K562 (cell line): ENCODE data around the gene TSR3. TPM values are rescaled to one million over a fixed set of nuclear protein-coding genes. Genes with fewer than 3 reads are reported as not detected.
A peak's percentile ranks its signal among the peaks of the same experiment; 100 is the strongest.

Experiments used
- ATAC-seq: fragments of 200-7000 bp; cut with Tn5 transposase; 3 replicates; pipeline ENCODE4 v1.9.1; 2020; ENCODE audit warnings: moderate library complexity
- BruUV-seq: library from RNA; stranded (reverse); fragments of 400-500 nt; replicated peaks from 2 replicates; lab custom pipeline; 2021; lab: Mats Ljungman, UMichigan
- CTCF ChIA-PET: fragments of 300-600 bp; formaldehyde crosslinking; extraction: SDS; loops from one replicate; lab custom pipeline; 2021; ENCODE audit warnings: low intra/inter-chr PET ratio; lab: Yijun Ruan, JAX
- POLR2A ChIA-PET: fragments of 300-600, 350-650 bp; sonication (Branson Sonifier 250); formaldehyde crosslinking; extraction: SDS; loops from one replicate; lab custom pipeline; 2021; ENCODE audit warnings: antibody characterized with exemption, inconsistent platforms; lab: Yijun Ruan, JAX
- DNase-seq, 4 experiments: peaks; one replicate each; pipeline versions ENCODE4 v3.0.0 to v3.0.0-alpha.2; 2011 to 2018; ENCODE audit warnings: low spot score in 3 of 4, mixed read lengths in 3 of 4; ENCODE audit errors: extremely low read depth in 1 of 4
- FAIRE-seq: peaks from 2 replicates; lab custom pipeline; 2011; peaks lifted over from hg19 to GRCh38; lab: Jason Lieb, UNC
- H2AFZ ChIP-seq: 2 replicates; pipeline ENCODE4 v1.6.0; 2011; ENCODE audit warnings: low read depth, low read length, control low read depth, inconsistent platforms
- H3K27ac ChIP-seq: fragments of 200-600 bp; 3 replicates; pipeline ENCODE4 v1.8.0; 2011; ENCODE audit warnings: low read depth, mild to moderate bottlenecking, control low read depth, inconsistent platforms, low read length, moderate library complexity, mixed read lengths; ENCODE audit errors: extremely low read depth
- H3K27me3 ChIP-seq, 2 experiments: fragments of 300-600 bp in 1 of 2; 2 replicates in 1 of 2; 3 replicates in 1 of 2; pipeline versions ENCODE4 v1.6.0 to v1.8.0; 2011; ENCODE audit warnings: inconsistent platforms in 2 of 2, low read length in 2 of 2, mild to moderate bottlenecking in 1 of 2, mixed read lengths in 1 of 2, moderate library complexity in 1 of 2; ENCODE audit not compliant: control insufficient read depth in 2 of 2, insufficient read depth in 2 of 2
- H3K36me3 ChIP-seq: fragments of 300-600 bp; 3 replicates; pipeline ENCODE4 v1.8.0; 2011; ENCODE audit warnings: mild to moderate bottlenecking, low read length, inconsistent platforms; ENCODE audit not compliant: control insufficient read depth, insufficient read depth
- H3K4me1 ChIP-seq, 2 experiments: fragments of 200-600 bp in 1 of 2; replicated peaks in 1 of 2; 2 replicates in 1 of 2; 3 replicates in 1 of 2; pipeline versions ENCODE4 v1.5.1 to v1.8.0; 2011; ENCODE audit warnings: inconsistent platforms in 2 of 2, low read length in 2 of 2, mild to moderate bottlenecking in 1 of 2, mixed read lengths in 1 of 2, moderate library complexity in 1 of 2; ENCODE audit not compliant: control insufficient read depth in 2 of 2, insufficient read depth in 2 of 2
- H3K4me2 ChIP-seq: 2 replicates; pipeline ENCODE4 v1.6.1; 2011; ENCODE audit warnings: low read length, control low read depth, inconsistent platforms, mixed read lengths; ENCODE audit not compliant: insufficient read depth
- H3K4me3 ChIP-seq: fragments of 200-600 bp; sonication (generic), shearing (Covaris generic); 2 replicates; pipeline ENCODE4 v1.5.1; 2016; ENCODE audit warnings: control low read depth, inconsistent platforms
- H3K79me2 ChIP-seq: fragments of 200-600 bp; 3 replicates; pipeline ENCODE4 v1.8.0; 2011; ENCODE audit warnings: low read length, inconsistent platforms; ENCODE audit not compliant: control insufficient read depth, insufficient read depth
- H3K9ac ChIP-seq, 2 experiments: 2 replicates each; pipeline versions ENCODE4 v1.6.0 to v1.6.1; 2011; ENCODE audit warnings: low read depth in 2 of 2, low read length in 2 of 2, control low read depth in 1 of 2, inconsistent platforms in 1 of 2, mild to moderate bottlenecking in 1 of 2, mixed read lengths in 1 of 2; ENCODE audit not compliant: insufficient read depth in 1 of 2
- H3K9me1 ChIP-seq: one replicate; pipeline ENCODE4 v1.6.0; 2011; ENCODE audit warnings: inconsistent platforms, mild to moderate bottlenecking, low read length, moderate library complexity; ENCODE audit not compliant: control insufficient read depth, insufficient read depth
- H3K9me3 ChIP-seq: replicated peaks from 2 replicates; pipeline ENCODE4 v1.5.1; 2011; ENCODE audit warnings: low read depth, low read length, inconsistent platforms; ENCODE audit not compliant: control insufficient read depth, insufficient read depth
- H4K20me1 ChIP-seq: replicated peaks from 2 replicates; pipeline ENCODE4 v1.6.1; 2011; ENCODE audit warnings: low read length, inconsistent platforms, mixed read lengths; ENCODE audit not compliant: control insufficient read depth, insufficient read depth
- SPI1 ChIP-seq: IDR thresholded peaks from 2 replicates; pipeline ENCODE4 v1.6.1; 2011; ENCODE audit warnings: low read depth, low read length, control low read depth, borderline replicate concordance
- ZNF197 ChIP-seq: fragments of 200-800 bp; sonication (Bioruptor generic); IDR thresholded peaks from 2 replicates; pipeline ENCODE4 v1.6.1; 2016; ENCODE audit warnings: low read depth, missing genetic modification characterization, missing compliant biosample characterization
- ZNF282 ChIP-seq: sonication (generic); formaldehyde crosslinking; IDR thresholded peaks from 2 replicates; pipeline ENCODE4 v1.8.1; 2023; ENCODE audit warnings: missing genetic modification reagents
- WGBS: fragments of 100-300 bp; shearing (Covaris generic); methylation state at CpG from one replicate; pipeline ENCODE4 v1.1.6; 2016; ENCODE audit warnings: low coverage, mixed read lengths; ENCODE audit not compliant: insufficient coverage; ENCODE audit errors: missing lambda C conversion rate; 5-methylcytosine and 5-hydroxymethylcytosine counted together
- in situ Hi-C: fragments of 300-500 bp; cut with MboI; formaldehyde crosslinking; loops from 4 replicates; pipeline ENCODE4 v1.15.0; 2018; ENCODE audit warnings: inconsistent platforms, mixed read lengths
- intact Hi-C: fragments of 100-400 bp; cut with micrococcal nuclease; formaldehyde crosslinking; loops from 2 replicates; pipeline ENCODE4 v1.14.2; 2022
- polyA plus RNA-seq, 8 experiments: library from polyadenylated mRNA; depleted of rRNA in 4 of 8; stranded (reverse) in 5 of 8; unstranded in 3 of 8; fragments of >200 nt; fragmentation: Nextera tagmentation in 2 of 8; fragmentation: Illumina TruSeq in 1 of 8; extraction: Ambion mirVana in 2 of 8; extraction: Trizol in 1 of 8; gene quantifications; 2 replicates each; pipeline versions ENCODE4 v1.2.1 to v1.2.3, GENCODE V29; 2011 to 2014; ENCODE audit warnings: inconsistent platforms in 1 of 8, missing spikeins in 1 of 8
- total RNA-seq, 7 experiments: library from RNA; depleted of rRNA in 6 of 7; stranded (reverse); fragments of >200 nt in 6 of 7; fragmentation: Illumina TruSeq in 2 of 7; extraction: Trizol in 2 of 7; gene quantifications; 2 replicates each; pipeline versions ENCODE4 v1.2.1 to v1.2.3, GENCODE V29; 2011 to 2021; ENCODE audit warnings: low replicate concordance in 1 of 7

Gene TSR3
- total and polyA plus RNA-seq, 9 of the 15 experiments (the other 6 are each of a cell fraction or from before 2014, with no cell fraction given), result 1.5 to 74.8 (median 16.5) TPM

DNA sequence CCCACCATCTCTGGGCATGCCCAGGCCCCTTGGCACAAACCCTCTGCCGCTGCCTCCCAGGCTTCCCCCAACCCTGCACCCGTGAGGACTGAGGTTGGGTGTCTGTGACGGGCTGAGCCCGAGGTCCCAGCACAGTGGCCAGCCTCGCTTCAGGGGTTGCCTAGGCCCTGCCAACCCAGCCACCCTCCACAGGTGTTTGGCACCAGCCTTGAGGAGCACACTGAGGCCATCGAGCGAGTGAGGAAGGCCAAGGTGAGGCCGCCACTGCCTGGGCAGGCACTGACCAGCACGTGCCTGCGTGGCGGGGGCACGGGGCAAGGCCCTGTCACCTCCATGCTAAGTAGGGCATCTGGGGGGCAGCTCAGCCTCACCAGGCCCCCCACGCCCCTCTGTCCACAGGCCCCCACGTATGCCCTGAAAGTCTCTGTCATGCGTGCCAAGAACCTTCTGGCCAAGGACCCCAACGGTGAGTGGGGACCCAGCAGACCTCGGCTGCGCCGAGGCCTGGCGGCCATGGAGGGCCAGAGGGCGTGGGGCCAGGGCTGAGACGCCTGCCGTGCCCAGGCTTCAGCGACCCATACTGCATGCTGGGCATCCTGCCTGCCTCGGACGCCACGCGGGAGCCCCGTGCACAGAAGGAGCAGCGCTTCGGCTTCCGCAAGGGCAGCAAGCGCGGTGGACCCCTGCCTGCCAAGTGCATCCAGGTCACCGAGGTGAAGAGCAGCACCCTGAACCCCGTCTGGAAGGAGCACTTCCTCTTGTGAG, 10.8 kb downstream of the TSR3 start:
- ATAC-seq (no peak), FAIRE-seq (no peak), DNase-seq (no peak)
- CTCF ChIA-PET, result no interaction called here
- no TSS peak for BruUV-seq
- TF ChIP-seq ZNF282 (CRISPR knock-in tag) (0 out of 2 replicates have a peak, but pooled peaks have one; percentile 28), SPI1 (0 out of 2 replicates have a peak, but pooled peaks have one; percentile 2), ZNF197 (no peak)
- in situ Hi-C loops (no loop called here), intact Hi-C loops (loop anchor here (10.0 kb wide), 1 partner anchor 46 kb away; no protein-coding TSS in a partner anchor)
- Histone ChIP-seq H3K27ac (no peak overlapping the region), H4K20me1 (peaks cover 14% of the 10 kb centered on the region), H3K79me2 (no peaks in the 10 kb centered on the region), H3K36me3 (no peaks in the 10 kb centered on the region), H2AFZ (no peak overlapping the region), H3K27me3 (peaks cover 0 to 4% of the 10 kb centered on the region in 2 experiments; a peak in 1 of 5 replicates), H3K9me3 (no peaks in the 10 kb centered on the region), H3K4me1 (peaks cover 6 to 91% of the 10 kb centered on the region in 2 experiments), H3K9ac (no peak overlapping the region; a peak in 1 of 4 replicates), H3K9me1 (no peaks in the 10 kb centered on the region), H3K4me3 (no peak overlapping the region), H3K4me2 (no peak overlapping the region)
- 56% methylated on average over 24 of the region's 36 CpGs for WGBS
- POLR2A ChIA-PET, result interaction anchor here (3.0 kb wide), 1 partner anchor 38 kb away, joined by 21 read pairs; no protein-coding TSS in a partner anchor
